Stomach (tissue), 9 donors: ENCODE results near the gene AKAP13. TPM values are rescaled to one million over a fixed set of nuclear protein-coding genes. Genes with fewer than 3 reads are reported as not detected.
A peak's percentile ranks its signal among the peaks of the same experiment; 100 is the strongest.

Experiments
- DNase-seq, 2 donors: peaks; one replicate each; pipeline versions ENCODE4 v3.0.0 to v3.0.0-alpha.2; 2013 to 2019
- H3K27ac ChIP-seq, 5 donors: fragments of 200-600 bp in 4 of 5; sonication (generic) in 4 of 5; one replicate each; pipeline ENCODE4 v1.5.1; 2013 to 2019; ENCODE audit warnings: mild to moderate bottlenecking in 1 of 5, moderate library complexity in 1 of 5
- H3K27me3 ChIP-seq, 3 donors: fragments of 200-600 bp; sonication (generic); one replicate each; pipeline ENCODE4 v1.5.1; 2017 to 2019; ENCODE audit warnings: mixed run types in 1 of 3
- H3K36me3 ChIP-seq, 4 donors: fragments of 200-600 bp; sonication (generic); 1 replicate in 3 of 4; 2 replicates in 1 of 4; pipeline ENCODE4 v1.5.1; 2016 to 2019
- H3K4me1 ChIP-seq, 4 donors: fragments of 200-600 bp; sonication (generic); one replicate each; pipeline ENCODE4 v1.5.1; 2016 to 2019
- H3K4me3 ChIP-seq, 4 donors: fragments of 200-600 bp; sonication (generic) in 3 of 4; one replicate each; pipeline ENCODE4 v1.5.1; 2016 to 2019; ENCODE audit warnings: mild to moderate bottlenecking in 1 of 4
- H3K9me3 ChIP-seq, 4 donors: fragments of 200-600 bp; sonication (generic); one replicate each; pipeline ENCODE4 v1.5.1; 2016 to 2019
- EP300 ChIP-seq: sonication (generic); formaldehyde crosslinking; IDR thresholded peaks from one replicate; pipeline ENCODE4 v1.6.1; 2017; ENCODE audit warnings: antibody characterized with exemption
- POLR2A ChIP-seq, 4 donors: fragments of 450-650 bp; IDR thresholded peaks; one replicate each; pipeline ENCODE4 v1.6.1; 2016; ENCODE audit warnings: antibody characterized with exemption in 4 of 4, control low read depth in 2 of 4, mild to moderate bottlenecking in 1 of 4, moderate library complexity in 1 of 4
- POLR2AphosphoS5 ChIP-seq, 3 donors: sonication (generic); formaldehyde crosslinking; IDR thresholded peaks; one replicate each; pipeline ENCODE4 v1.6.1; 2016; ENCODE audit warnings: antibody characterized with exemption in 3 of 3
- WGBS, 5 donors: extraction: QIAGEN DNeasy Blood & Tissue Kit in 3 of 5; methylation state at CpG; one replicate each; pipeline versions ENCODE4 v1.1.5 to v1.1.7; 2013 to 2018; 5-methylcytosine and 5-hydroxymethylcytosine counted together
- intact Hi-C: fragments of 100-400 bp; cut with DNase I; formaldehyde crosslinking; loops from one replicate; pipeline ENCODE4 v1.15.1; 2023; ENCODE audit warnings: low total_unique reads
- polyA plus RNA-seq, 3 donors: library from polyadenylated mRNA; stranded (reverse); fragments of 200-250 nt; gene quantifications; one replicate each; pipeline ENCODE4 v1.2.3, GENCODE V29; 2013
- total RNA-seq, 5 donors: library from RNA; depleted of rRNA; stranded (reverse); fragments of >200 nt; gene quantifications; one replicate each; pipeline versions ENCODE4 v1.1.0 to v1.2.3, GENCODE V29; 2014 to 2016
- TF ChIP-seq, protein P1 (sequence below), 7 experiments: fragments of 450-650 bp in 4 of 7; fragments of 200-600 bp in 3 of 7; sonication (generic) in 3 of 7; IDR thresholded peaks; one replicate each; pipeline ENCODE4 v1.5.1; 2016 to 2019; ENCODE audit warnings: antibody characterized with exemption in 7 of 7, control low read depth in 2 of 7, mild to moderate bottlenecking in 1 of 7
- donor health status: healthy with polysubstance abuse.
- donor health status: Bipolar disorder and iron deficiency.
- donor health status: healthy.

AKAP13 gene
- total and polyA plus RNA-seq, 8 donors: 33.1 to 395 (median 138) TPM

DNA sequence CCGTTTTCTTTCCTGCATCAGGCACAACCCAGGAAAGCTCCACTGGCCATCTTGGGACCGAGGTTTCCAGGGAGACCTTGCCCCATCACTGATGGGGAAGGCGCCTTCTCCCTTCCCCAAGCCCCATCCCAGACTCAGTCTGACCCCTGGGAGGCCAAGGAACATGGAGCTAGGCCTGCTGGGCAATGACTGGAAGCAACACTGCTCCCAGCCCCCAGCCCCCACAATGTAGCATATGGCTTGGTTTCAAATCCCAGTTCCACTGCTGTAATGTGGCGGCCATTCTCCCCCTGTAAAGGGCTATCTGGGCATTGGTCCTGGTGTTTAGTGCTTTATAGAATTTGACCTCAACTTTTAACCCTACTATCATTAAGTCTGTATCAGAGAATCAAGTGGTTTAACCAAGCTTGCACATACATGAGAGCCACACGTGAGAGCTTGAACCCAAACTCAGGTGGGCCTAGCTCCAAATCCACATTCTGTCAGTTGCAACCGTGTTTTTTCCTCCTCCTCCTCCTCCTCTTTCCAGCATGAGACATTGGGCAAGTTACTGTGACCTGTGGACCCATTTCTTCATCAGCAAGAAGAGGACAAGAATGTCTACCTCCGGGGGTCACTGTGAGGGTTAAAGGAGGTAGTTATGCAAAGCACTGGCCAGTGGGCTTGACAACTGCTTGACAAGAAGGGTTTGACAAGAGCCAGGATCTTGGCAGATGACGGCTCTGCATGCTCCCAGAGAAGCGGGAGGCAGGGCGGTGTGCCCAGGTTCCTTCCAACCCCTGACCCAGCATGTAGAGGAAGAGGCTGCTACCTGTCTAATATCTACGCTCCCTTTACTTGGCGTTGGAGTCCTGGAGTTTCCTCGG is 376.9 kb downstream of the AKAP13 start:
- no peaks in the 10 kb centered on the region for H3K9me3 ChIP-seq
- DNase-seq: no peak
- peaks cover 7 to 35% (median 24%) of the 10 kb centered on the region in 4 donors for H3K36me3 ChIP-seq
- 82 to 95% (median 89%) methylated on average over 13 of the region's 13 CpGs for WGBS, 5 donors
- peak overlapping the region in 1 of 5 donors; percentile 24 for H3K27ac ChIP-seq
- peaks cover 14 to 56% (median 40%) of the 10 kb centered on the region in 4 donors for H3K4me1 ChIP-seq
- no peak overlapping the region for H3K4me3 ChIP-seq
- H3K27me3 ChIP-seq: no peaks in the 10 kb centered on the region
- no peak for TF ChIP-seq POLR2AphosphoS5 (IDR thresholded peaks at IDR 0.05)
- TF ChIP-seq POLR2A (IDR thresholded peaks at IDR 0.05): no peak
- intact Hi-C loops: no loop called here

GRCh38 chr15:85757939-85758654 is 377.7 kb downstream of the AKAP13 start:
- no peak overlapping the region for H3K4me3 ChIP-seq
- intact Hi-C loops: no loop called here
- DNase-seq: no peak
- H3K9me3 ChIP-seq: no peaks in the 10 kb centered on the region
- TF ChIP-seq, protein P1, sequence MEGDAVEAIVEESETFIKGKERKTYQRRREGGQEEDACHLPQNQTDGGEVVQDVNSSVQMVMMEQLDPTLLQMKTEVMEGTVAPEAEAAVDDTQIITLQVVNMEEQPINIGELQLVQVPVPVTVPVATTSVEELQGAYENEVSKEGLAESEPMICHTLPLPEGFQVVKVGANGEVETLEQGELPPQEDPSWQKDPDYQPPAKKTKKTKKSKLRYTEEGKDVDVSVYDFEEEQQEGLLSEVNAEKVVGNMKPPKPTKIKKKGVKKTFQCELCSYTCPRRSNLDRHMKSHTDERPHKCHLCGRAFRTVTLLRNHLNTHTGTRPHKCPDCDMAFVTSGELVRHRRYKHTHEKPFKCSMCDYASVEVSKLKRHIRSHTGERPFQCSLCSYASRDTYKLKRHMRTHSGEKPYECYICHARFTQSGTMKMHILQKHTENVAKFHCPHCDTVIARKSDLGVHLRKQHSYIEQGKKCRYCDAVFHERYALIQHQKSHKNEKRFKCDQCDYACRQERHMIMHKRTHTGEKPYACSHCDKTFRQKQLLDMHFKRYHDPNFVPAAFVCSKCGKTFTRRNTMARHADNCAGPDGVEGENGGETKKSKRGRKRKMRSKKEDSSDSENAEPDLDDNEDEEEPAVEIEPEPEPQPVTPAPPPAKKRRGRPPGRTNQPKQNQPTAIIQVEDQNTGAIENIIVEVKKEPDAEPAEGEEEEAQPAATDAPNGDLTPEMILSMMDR (IDR thresholded peaks at IDR 0.05): no peak
- TF ChIP-seq POLR2A (IDR thresholded peaks at IDR 0.05) (no peak), POLR2AphosphoS5 (IDR thresholded peaks at IDR 0.05) (no peak), EP300 (no peak)
- no peaks in the 10 kb centered on the region for H3K27me3 ChIP-seq
- peaks cover 7 to 37% (median 24%) of the 10 kb centered on the region in 4 donors for H3K36me3 ChIP-seq
- 92 to 96% (median 93%) methylated on average over 12 to 17 of the region's 17 CpGs for WGBS, 5 donors
- H3K4me1 ChIP-seq: peaks cover 14 to 56% (median 41%) of the 10 kb centered on the region in 4 donors
- H3K27ac ChIP-seq: peak overlapping the region in 2 of 5 donors; percentile 7 to 24

DNA sequence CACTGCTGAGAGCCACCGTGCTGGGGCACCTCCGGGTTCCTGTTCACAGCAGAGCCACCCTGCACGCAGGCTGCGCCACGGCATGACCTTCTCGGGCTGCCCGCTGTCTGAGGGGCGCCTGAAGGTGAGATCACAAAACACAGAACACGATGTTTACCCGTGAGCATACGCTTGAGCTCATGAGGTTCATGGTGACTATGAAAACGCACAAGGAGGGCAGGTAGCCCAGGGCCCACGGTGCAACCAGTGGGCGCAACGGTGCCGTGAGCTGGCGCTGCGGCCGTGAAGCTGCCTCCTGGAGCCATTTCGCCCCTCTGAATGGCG is 378.2 kb downstream of the AKAP13 start:
- DNase-seq: no peak
- peak overlapping the region in 1 of 5 donors; percentile 7 for H3K27ac ChIP-seq
- intact Hi-C loops: no loop called here
- H3K4me3 ChIP-seq: no peak overlapping the region
- H3K27me3 ChIP-seq: no peaks in the 10 kb centered on the region
- TF ChIP-seq, protein P1 (IDR thresholded peaks at IDR 0.05): no peak
- 94 to 99% (median 96%) methylated on average over 21 of the region's 21 CpGs for WGBS, 5 donors
- peaks cover 14 to 61% (median 44%) of the 10 kb centered on the region in 4 donors for H3K4me1 ChIP-seq
- H3K36me3 ChIP-seq: peaks cover 7 to 42% (median 25%) of the 10 kb centered on the region in 4 donors
- no peaks in the 10 kb centered on the region for H3K9me3 ChIP-seq

GRCh38 chr15:85759376-85759775 is 379.0 kb downstream of the AKAP13 start:
- Histone ChIP-seq H3K27ac (no peak overlapping the region), H3K27me3 (no peaks in the 10 kb centered on the region), H3K4me3 (no peak overlapping the region), H3K4me1 (peaks cover 14 to 68% (median 46%) of the 10 kb centered on the region in 4 donors), H3K36me3 (peaks cover 7 to 42% (median 25%) of the 10 kb centered on the region in 4 donors), H3K9me3 (no peaks in the 10 kb centered on the region)
- peak in 1 of 2 donors; percentile 66 for DNase-seq
- WGBS, 5 donors: 33 to 48% (median 43%) methylated on average over 9 to 13 of the region's 13 CpGs
- TF ChIP-seq, protein P1 (IDR thresholded peaks at IDR 0.05): no peak
- TF ChIP-seq POLR2A (IDR thresholded peaks at IDR 0.05) (no peak), EP300 (no peak), POLR2AphosphoS5 (IDR thresholded peaks at IDR 0.05) (no peak)
- intact Hi-C loops: no loop called here
